Smooth muscle cell of the brain vasculature (primary cell): ENCODE data around the gene CAMKK2.
"Not testable (repeated sequence)": the region's sequence is repeated elsewhere in the genome, so short reads cannot be mapped to it uniquely, and the experiment has no call there.

Source experiments
- DNase-seq: peaks from one replicate; pipeline ENCODE4 v3.0.0-alpha.2; 2012; ENCODE audit warnings: low read depth, low spot score

Gene CAMKK2

DNA sequence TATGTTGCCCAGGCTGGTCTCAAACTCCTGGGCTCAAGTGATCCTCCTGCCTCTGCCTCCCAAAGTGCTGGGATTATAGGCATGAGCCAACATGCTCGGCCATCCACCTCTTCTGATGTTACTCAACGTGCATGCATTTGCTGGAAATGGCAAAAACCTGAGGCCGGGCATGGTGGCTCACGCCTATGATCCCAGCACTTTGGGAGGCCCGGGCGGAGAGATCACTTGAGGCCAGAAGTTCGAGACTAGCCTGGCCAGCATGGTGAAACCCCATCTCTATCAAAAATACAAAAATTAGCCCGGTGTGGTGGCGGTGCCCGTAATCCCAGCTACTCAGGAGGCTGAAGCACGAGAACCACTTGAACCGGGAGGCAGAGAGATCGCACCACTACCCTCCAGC is 1.9 kb upstream of the CAMKK2 start:
- not testable (repeated sequence) for DNase-seq

DNA sequence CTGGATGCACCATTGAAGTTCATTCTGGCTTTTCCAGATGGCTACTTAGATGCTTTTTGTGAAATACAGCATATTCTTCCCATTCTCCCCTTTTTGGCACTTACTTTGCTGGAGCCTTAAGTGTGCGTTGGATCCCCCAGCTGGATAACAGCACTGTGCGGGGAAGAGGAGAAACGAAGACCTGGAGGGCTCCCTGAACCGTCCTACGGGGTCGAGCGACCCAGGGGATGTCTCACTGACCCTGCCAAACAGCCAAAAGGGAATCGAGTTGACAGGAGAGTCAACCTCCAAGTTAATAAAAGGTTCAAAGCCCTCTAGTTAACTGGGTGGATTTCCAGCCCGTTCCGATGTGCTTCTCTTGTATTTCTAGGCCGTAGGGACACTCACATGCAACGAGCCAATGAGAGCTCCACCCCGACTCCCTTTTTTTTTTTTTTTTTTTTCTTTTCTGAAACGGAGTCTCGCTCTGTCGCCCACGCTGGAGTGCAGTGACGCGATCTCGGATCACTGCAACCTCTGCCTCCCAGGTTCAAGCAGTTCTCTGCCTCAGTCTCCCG is 1.0 kb upstream of the CAMKK2 start:
- no peak for DNase-seq

DNA sequence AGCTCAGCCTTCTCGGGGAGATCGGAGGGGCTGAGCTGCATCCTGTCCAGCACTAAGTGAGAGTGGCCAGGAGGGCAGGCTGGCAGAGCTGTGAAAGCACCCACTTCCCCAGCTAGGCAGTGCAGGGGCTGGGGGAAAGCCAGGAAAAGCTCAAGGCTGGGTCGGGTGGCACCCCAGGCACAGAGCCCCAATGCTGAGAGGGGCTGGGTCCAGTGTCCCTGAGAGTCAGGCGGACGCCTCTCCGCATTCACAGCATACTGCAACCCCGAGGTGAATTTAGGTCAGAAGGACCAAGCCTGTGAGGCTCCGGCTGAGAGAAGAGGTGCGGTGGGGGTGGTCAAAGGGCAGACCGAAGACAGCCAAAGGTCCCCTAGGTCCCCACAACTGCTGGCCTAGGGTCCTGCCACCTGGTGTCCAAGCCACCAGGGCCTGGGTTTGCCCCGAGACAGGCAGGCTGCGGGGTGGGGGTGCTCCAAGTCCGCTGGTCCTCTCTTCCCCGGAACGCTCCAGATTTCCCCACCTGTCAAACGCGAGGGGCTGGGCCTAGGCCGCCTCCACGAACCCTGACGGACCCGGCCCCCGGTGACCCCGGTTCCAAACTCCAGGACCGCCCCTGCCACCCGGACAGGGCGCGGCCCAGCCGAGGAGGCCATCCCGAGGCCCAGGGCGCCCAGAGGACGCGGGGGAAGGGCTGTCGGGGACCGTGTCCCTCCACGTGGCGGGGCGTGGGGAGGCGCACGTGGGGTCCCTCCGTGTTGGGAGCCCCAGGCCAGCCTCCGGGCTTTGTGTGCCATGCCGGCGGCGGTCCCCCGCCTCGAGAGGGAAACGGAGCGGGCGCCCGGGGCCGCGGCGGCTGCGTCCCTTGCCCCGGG is 527 bp downstream of the CAMKK2 start:
- DNase-seq: no peak

DNA sequence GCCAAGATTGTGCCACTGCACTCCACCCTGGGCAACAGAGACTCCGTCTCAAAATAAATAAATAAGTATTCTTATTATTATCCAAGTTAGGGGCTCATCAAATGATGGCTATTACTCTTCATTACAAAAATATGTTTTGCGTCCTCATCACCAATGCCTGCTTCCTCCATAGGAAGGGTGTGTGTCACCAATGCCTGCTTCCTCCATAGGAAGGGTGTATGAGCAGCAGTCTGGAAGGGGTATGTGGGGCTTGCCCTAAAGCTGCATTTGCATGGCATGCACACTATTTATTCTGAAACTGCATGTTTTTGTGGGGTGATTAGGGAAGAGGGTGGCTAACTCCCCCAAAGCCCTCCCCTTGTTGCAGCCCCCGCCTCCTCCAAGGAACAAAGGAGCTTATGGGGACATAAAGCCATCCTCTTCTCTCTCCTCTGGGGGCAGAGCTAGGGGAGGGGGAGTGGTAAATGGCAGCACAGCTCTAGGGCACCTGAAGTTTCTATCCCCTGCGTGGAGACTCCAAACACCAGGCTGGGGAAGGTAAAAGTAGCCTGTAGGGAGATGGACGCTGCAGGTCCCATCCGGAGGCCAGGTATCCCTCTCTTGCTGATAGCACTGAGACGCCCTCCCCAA is 1.3 kb downstream of the CAMKK2 start:
- no peak for DNase-seq

GRCh38 chr12:121294151-121294889 is 2.2 kb downstream of the CAMKK2 start:
- no peak for DNase-seq

GRCh38 chr12:121293603-121294002 is 2.9 kb downstream of the CAMKK2 start:
- no peak for DNase-seq

DNA sequence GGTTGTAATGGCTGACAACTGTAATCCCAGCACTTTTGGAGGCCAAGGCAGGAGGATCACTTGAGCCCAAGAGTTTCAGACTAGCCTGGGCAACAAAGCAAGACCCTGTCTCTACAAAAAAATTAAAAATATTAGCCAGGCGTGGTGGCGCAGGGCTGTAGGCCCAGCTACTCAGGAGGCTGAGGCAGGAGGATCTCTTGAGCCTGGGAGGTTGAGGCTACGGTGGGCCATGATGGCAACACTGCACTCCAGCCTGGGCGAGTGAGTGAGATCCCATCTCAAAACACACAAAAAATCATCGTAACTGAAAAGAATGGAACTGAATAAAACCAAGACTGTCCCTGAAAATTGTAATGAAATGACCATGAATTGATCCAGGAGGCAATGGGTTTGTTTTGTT is 6.1 kb downstream of the CAMKK2 start:
- DNase-seq: no peak

GRCh38 chr12:121289962-121290361 is 6.5 kb downstream of the CAMKK2 start:
- DNase-seq: no peak

DNA sequence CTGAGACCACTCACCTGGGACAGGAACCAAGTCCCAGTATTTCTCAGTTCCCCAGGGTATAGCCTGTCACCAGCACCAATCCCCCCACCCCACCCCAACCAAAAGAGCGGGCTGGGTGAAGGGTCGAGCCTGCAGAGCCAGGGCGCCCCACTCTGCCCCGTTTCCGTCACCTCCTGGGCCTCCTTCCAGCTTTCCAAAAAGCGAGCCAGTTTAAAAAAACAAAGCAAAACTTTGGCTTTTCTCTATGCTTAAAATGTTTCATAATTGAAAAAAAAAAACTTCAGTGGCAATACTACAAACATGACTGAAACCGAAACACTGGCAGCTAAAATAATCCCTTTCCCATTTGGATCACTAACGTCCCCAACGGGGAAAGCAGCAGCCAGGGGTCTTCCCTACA is 7.5 kb downstream of the CAMKK2 start:
- no peak for DNase-seq

DNA sequence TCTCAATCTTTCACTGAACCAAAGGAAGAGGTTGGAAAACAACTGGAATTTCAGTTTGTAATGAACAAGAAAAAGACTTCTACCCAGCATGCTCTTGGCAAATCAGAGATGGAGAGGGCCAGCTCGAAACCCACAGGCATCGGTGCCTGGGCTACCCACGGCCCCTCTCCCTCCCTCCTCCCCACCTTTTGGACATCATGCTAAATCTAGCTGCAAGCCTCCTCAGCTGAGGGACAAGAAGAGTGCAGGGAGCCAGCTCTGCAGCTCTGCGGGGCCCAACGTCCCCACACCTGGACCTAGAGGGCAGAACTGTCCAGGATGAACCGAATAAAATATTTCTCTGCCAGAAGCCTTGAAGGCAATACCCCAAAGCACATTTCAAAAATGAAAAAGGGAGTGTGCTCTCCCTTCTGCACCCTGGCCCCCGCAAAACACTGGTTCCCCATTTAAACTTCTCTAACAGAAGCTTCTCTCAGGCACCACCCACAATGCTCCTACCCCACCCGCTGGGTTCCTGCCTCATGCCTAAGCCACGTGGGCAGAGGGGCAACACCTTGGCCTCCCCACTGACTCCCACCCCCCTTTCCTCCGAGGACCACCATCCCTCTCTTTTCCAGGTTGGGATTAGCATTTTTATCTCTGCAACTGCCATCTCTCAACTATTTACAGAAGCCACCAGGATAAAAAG is 8.2 kb downstream of the CAMKK2 start:
- DNase-seq: no peak

DNA sequence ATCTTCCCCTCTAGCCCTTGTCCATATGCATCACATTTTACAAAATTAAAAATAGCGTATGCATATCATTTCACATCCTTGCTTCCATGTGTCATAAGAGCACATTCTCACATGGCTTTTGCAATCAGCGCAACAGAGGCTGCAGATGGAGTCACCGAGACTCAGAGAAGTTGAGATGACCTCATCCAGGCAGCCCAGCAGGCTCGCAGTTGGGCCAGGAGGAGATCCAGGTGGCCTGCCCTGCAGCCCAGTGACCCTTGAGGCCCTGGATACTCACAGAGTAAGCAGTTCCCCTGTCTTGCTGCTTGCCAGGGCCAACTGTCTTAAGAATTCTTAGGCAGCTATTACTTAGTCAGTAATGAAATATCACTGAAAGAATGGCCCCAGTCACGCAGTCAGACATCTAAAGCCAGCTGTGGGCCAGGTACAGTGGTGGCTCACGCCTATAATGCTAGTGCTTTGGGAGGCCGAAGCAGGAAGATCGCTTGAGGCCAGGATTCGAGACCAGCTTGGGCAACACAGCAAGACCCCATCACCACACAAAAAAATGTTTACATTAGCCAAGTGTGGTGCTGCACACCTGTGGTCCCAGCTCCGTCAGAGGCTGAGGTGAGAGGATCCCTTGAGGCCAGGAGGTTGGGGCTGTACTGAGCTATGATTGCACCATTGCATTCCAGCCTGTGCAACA is 9.1 kb downstream of the CAMKK2 start:
- no peak for DNase-seq

DNA sequence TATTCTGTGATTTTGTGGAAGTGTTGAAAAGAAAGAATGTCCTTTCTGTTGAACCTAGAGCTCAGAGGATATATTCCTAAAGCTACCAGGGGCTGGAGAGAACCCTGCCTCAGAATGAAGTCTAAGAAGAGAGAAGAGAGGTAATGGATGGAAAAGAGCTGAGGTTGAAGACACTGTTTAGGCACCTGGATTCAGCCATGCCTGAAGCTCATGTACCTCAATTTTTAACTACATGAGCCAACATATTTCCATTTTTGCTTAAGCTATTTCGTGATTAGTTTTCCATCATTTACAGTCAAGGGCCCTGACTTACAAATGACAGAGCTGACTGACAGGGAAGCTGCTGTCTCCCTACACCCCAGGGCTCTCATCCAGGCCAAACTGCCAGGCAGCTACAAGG is 10.7 kb downstream of the CAMKK2 start:
- no peak for DNase-seq

DNA sequence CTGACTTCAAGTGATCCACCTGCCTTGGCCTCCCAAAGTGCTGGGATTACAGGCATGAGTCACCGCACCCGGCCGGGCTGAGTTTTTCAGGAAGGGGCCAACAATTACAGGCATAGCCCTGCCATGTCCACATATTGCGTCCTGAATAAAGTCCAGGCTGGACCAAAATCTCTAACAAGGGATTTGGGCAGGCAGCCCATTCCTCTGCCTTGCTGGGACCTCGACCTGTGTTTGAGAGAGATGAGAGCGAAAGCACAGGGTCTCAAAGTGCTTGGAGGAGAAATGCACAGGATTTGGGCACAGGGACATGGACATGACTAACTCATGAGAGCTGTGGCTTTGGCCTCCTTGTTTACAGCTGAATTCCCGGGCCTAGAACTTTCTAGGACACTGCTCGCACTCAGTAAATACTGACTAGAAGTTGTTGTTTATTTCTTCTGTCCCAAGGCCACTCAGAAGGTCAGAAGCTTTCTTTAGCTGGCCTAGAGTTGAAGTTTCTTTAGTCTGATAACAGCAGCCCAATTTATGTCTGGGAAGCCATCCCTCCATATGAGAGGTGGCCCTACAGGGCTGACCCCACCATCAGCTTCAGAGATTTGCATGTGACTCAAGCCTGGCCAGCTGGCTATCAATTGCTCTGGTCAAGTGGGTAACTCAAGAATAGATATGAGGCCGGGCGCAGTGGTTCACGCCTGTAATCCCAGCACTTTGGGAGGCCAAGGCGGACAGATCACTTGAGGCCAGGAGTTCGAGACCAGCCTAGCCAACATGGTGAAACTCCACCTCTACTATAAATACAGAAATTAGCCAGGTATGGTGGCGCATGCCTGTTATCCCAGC is 11.7 kb downstream of the CAMKK2 start:
- no peak for DNase-seq

- DNase-seq: no peak
These were observed 12.7 kb downstream of the CAMKK2 start for GRCh38 chr12:121283841-121284240.

DNA sequence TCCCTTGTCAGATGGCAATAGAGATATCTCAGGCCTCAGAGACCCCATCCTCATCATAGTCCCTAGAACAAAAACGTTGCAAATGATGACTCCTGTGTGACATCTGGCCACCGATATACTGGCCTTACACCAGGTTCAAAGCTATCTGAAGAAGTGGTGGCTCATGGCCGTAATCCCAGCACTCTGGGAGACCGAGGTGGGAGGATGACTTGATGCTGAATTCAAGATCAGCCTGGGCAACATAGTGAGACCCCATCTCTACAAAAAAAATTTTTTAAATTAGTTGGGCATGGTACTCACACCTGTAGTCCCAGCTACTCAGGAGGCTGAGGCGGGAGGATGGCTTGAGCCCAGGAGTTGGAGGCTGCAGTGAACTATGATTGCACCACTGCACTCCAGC is 13.1 kb downstream of the CAMKK2 start:
- DNase-seq: no peak

- not testable (repeated sequence) for DNase-seq
These were observed 13.6 kb downstream of the CAMKK2 start for GRCh38 chr12:121282910-121283309.

DNA sequence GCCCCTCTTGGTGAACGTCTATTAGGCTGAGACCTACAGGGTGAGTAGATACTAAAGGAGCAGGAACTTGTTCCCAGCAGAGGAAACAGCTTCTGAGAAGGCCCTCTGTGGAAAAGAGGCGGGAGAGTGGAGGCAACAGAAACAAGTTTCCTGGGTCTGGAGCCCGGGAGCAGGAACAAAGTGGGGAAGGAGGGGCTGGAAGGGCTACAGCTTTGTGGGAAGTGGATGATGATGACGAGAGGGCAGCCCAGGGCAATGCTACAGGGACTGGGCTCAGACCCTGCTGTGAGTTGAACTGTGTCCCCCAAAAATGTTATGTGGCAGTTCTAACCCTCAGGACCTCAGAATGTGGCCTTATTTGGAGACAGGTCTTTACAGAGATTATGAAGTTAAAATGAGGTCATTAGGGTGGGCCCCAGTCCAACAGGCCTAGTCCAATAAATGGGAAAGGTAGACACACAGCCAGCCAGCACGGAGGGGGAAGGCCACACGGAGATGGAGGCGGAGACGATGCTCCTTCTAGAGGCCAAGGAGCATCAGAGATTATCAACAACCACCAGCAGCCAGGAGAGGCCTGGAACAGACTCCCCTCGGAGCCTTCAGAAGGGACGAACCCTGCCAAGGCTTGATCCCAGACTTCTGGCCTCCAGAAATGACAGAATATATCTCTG is 14.3 kb downstream of the CAMKK2 start:
- no peak for DNase-seq

- not testable (repeated sequence) for DNase-seq
These were observed 15.4 kb downstream of the CAMKK2 start for GRCh38 chr12:121281116-121281515.

DNA sequence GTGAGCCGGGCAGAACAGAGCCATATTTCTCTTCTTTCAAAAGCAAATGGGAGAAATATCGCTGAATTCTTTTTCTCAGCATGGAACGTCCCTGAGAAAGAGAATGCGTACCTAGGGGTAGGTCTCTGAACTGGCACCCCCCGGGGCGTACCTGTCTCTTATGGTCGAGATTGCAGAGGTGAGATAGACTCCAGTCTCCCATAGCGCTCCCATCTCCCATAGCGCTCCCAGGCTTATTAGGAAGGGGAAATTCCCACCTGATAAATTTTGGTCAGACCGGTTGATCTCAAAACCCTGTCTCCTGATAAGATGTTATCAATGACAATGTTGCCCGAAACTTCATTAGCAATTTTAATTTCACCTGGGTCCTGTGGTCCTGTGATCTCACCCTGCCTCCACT is 16.0 kb downstream of the CAMKK2 start:
- DNase-seq: not testable (repeated sequence)

- DNase-seq: no peak
These were observed 17.0 kb downstream of the CAMKK2 start for GRCh38 chr12:121279507-121279915.
